ENCODE measurements around the gene SLIT1.

SLIT1 gene

GRCh38 chr10:97185326-97186058 lies at the start of gene SLIT1:
Gene SLIT1 (minus strand): TSS chr10:97185959. CDS start chr10:97185674, 285 bp downstream.
- no peak for FAIRE-seq

- no peak for FAIRE-seq
These were observed 49.6 kb upstream of the SLIT1 start for GRCh38 chr10:97235353-97235752.

GRCh38 chr10:97234400-97234799 lies 48.6 kb upstream of the SLIT1 start:
- no peak for FAIRE-seq

- FAIRE-seq, result no peak
These were observed 44.4 kb upstream of the SLIT1 start for GRCh38 chr10:97230146-97230545.

- FAIRE-seq, result no peak
These were observed 43.7 kb upstream of the SLIT1 start for GRCh38 chr10:97229322-97230015.

- FAIRE-seq, result no peak
These were observed 43.0 kb upstream of the SLIT1 start for GRCh38 chr10:97228775-97229157.

- FAIRE-seq, result no peak
These were observed 42.5 kb upstream of the SLIT1 start for GRCh38 chr10:97228130-97228774.

- FAIRE-seq, result no peak
These were observed 40.6 kb upstream of the SLIT1 start for GRCh38 chr10:97226398-97226797.

- no peak for FAIRE-seq
These were observed 39.0 kb upstream of the SLIT1 start for GRCh38 chr10:97224483-97225435.

- FAIRE-seq, result no peak
These were observed 36.7 kb upstream of the SLIT1 start for GRCh38 chr10:97222326-97222961.

- no peak for FAIRE-seq
These were observed 34.6 kb upstream of the SLIT1 start for GRCh38 chr10:97220355-97220754.

GRCh38 chr10:97217299-97217698 lies 31.5 kb upstream of the SLIT1 start:
- FAIRE-seq, result no peak

- FAIRE-seq, result no peak
These were observed 30.0 kb upstream of the SLIT1 start for GRCh38 chr10:97215619-97216260.

GRCh38 chr10:97213431-97213830 lies 27.7 kb upstream of the SLIT1 start:
- no peak for FAIRE-seq

GRCh38 chr10:97211229-97211628 lies 25.5 kb upstream of the SLIT1 start:
- no peak for FAIRE-seq

GRCh38 chr10:97210543-97210960 lies 24.8 kb upstream of the SLIT1 start:
- FAIRE-seq, result no peak

- no peak for FAIRE-seq
These were observed 22.1 kb upstream of the SLIT1 start for GRCh38 chr10:97207756-97208346.

- FAIRE-seq, result no peak
These were observed 21.4 kb upstream of the SLIT1 start for GRCh38 chr10:97207131-97207530.

GRCh38 chr10:97204826-97205679 lies 19.3 kb upstream of the SLIT1 start:
- FAIRE-seq, result no peak

- FAIRE-seq, result no peak
These were observed 17.5 kb upstream of the SLIT1 start for GRCh38 chr10:97203220-97203619.

All from colon (tissue), 2 donors.